ENCODE measurements around the gene ST8SIA6. TPM values are rescaled to one million over a fixed set of nuclear protein-coding genes. Genes with fewer than 3 reads are reported as not detected.

The ST8SIA6 gene
- total and polyA plus RNA-seq, 9 of the 15 experiments (the other 6 are each of a cell fraction or from before 2014, with no cell fraction given): 0.69 to 6.7 (median 5.0) TPM

- CTCF ChIA-PET (ENCODE audit: low intra/inter-chr PET ratio): no interaction called here
- Histone ChIP-seq H3K4me1 (replicated peaks in 1 of 2; ENCODE audit: control insufficient read depth in 2 of 2, insufficient read depth in 2 of 2, low read length in 2 of 2) (peaks cover 3 to 12% of the 10 kb centered on the region in 2 experiments; a peak in 2 of 5 replicates), H3K79me2 (ENCODE audit: control insufficient read depth, insufficient read depth, low read length) (peaks cover 23% of the 10 kb centered on the region), H3K27me3 (ENCODE audit: control insufficient read depth in 2 of 2, insufficient read depth in 2 of 2, low read length in 2 of 2) (no peaks in the 10 kb centered on the region), H3K9ac (ENCODE audit: insufficient read depth in 1 of 2, low read depth in 2 of 2, low read length in 2 of 2) (no peak overlapping the region), H3K4me2 (ENCODE audit: insufficient read depth, low read length) (peak overlapping the region; percentile 59; the same call in 1 of the 2 replicates), H3K4me3 (no peak overlapping the region), H2AFZ (ENCODE audit: low read depth, low read length) (0 out of 2 replicates have a peak overlapping the region, but pooled peaks have one; percentile 10), H3K27ac (ENCODE audit: extremely low read depth, low read depth, low read length) (no peak overlapping the region), H4K20me1 (replicated peaks; ENCODE audit: control insufficient read depth, insufficient read depth, low read length) (no peaks in the 10 kb centered on the region), H3K36me3 (ENCODE audit: control insufficient read depth, insufficient read depth, low read length) (peaks cover 6% of the 10 kb centered on the region; the same call in 2 of the 3 replicates), H3K9me3 (replicated peaks; ENCODE audit: control insufficient read depth, insufficient read depth, low read depth, low read length) (peaks cover 1% of the 10 kb centered on the region; the same call in 1 of the 2 replicates), H3K9me1 (ENCODE audit: control insufficient read depth, insufficient read depth, low read length) (no peaks in the 10 kb centered on the region)
- in situ Hi-C loops (cut with MboI): loop anchor here (5.0 to 25.0 kb wide), 2 partner anchors 189 to 639 kb away; no protein-coding TSS in a partner anchor
- FAIRE-seq (no peak), ATAC-seq (no peak), DNase-seq (ENCODE audit: extremely low read depth in 1 of 4, low spot score in 3 of 4) (no peak)
- POLR2A ChIA-PET: no interaction called here
- WGBS (ENCODE audit: insufficient coverage, low coverage, missing lambda C conversion rate): 92% methylated on average over 1 of the region's 1 CpG
- intact Hi-C loops (cut with micrococcal nuclease): loop anchor here (10.0 kb wide), 1 partner anchor 119 kb away; no protein-coding TSS in a partner anchor
- no TSS peak for BruUV-seq (replicated peaks)
- TF ChIP-seq, protein P1, sequence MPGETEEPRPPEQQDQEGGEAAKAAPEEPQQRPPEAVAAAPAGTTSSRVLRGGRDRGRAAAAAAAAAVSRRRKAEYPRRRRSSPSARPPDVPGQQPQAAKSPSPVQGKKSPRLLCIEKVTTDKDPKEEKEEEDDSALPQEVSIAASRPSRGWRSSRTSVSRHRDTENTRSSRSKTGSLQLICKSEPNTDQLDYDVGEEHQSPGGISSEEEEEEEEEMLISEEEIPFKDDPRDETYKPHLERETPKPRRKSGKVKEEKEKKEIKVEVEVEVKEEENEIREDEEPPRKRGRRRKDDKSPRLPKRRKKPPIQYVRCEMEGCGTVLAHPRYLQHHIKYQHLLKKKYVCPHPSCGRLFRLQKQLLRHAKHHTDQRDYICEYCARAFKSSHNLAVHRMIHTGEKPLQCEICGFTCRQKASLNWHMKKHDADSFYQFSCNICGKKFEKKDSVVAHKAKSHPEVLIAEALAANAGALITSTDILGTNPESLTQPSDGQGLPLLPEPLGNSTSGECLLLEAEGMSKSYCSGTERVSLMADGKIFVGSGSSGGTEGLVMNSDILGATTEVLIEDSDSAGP (CRISPR knock-in tag; IDR thresholded peaks at IDR 0.05): no peak
- TF ChIP-seq ASH1L (IDR thresholded peaks at IDR 0.05; ENCODE audit: borderline replicate concordance, low read depth, partially characterized antibody) (no peak), MAX (CRISPR knock-in tag; IDR thresholded peaks at IDR 0.05) (no peak), SIX5 (IDR thresholded peaks at IDR 0.05; ENCODE audit: borderline replicate concordance in 1 of 2, insufficient read depth in 1 of 2, low read depth in 1 of 2, low read length in 2 of 2) (no peak), XRCC5 (IDR thresholded peaks at IDR 0.05; ENCODE audit: low read depth, low read length) (no peak), PHF8 (IDR thresholded peaks at IDR 0.05; ENCODE audit: borderline replicate concordance, low read length) (no peak), USF2 (CRISPR knock-in tag; IDR thresholded peaks at IDR 0.05) (no peak), COPS2 (conservative IDR thresholded peaks at IDR 0.05) (no peak), NR4A1 (CRISPR knock-in tag; IDR thresholded peaks at IDR 0.05) (no peak), NR4A1 (tag; IDR thresholded peaks at IDR 0.05) (no peak), IRF2 (CRISPR knock-in tag; IDR thresholded peaks at IDR 0.05) (no peak)
- TF ChIP-seq, protein P2, sequence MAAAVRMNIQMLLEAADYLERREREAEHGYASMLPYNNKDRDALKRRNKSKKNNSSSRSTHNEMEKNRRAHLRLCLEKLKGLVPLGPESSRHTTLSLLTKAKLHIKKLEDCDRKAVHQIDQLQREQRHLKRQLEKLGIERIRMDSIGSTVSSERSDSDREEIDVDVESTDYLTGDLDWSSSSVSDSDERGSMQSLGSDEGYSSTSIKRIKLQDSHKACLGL (CRISPR knock-in tag; IDR thresholded peaks at IDR 0.05; ENCODE audit: borderline replicate concordance, poor library complexity, severe bottlenecking): no peak
- TF ChIP-seq, protein P3, sequence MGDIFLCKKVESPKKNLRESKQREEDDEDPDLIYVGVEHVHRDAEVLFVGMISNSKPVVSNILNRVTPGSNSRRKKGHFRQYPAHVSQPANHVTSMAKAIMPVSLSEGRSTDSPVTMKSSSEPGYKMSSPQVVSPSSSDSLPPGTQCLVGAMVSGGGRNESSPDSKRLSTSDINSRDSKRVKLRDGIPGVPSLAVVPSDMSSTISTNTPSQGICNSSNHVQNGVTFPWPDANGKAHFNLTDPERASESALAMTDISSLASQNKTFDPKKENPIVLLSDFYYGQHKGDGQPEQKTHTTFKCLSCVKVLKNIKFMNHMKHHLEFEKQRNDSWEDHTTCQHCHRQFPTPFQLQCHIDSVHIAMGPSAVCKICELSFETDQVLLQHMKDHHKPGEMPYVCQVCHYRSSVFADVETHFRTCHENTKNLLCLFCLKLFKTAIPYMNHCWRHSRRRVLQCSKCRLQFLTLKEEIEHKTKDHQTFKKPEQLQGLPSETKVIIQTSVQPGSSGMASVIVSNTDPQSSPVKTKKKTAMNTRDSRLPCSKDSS (IDR thresholded peaks at IDR 0.05; ENCODE audit: low read depth, partially characterized antibody): no peak
Observed at GRCh38 chr10:17476073-17476472, 21.7 kb upstream of the ST8SIA6 start.

All from K562 (cell line).